Neural cell (in vitro differentiated cells): ENCODE data around the gene TXNRD1. TPM values are rescaled to one million over a fixed set of nuclear protein-coding genes. Genes with fewer than 3 reads are reported as not detected.

Experiments used
- H2AFZ ChIP-seq: fragments of 200-600, 300-800 bp; sonication (generic), shearing (Covaris generic); 2 replicates; pipeline ENCODE4 v1.6.0; 2014; ENCODE audit warnings: low read depth, mild to moderate bottlenecking, antibody characterized with exemption, low read length, moderate library complexity
- H3F3A ChIP-seq: fragments of 200-600 bp; shearing (Covaris generic); 2 replicates; pipeline ENCODE4 v1.6.1; 2016; ENCODE audit warnings: mild to moderate bottlenecking, moderate library complexity, mixed read lengths, antibody characterized with exemption, low read length; ENCODE audit not compliant: insufficient read depth, poor library complexity, severe bottlenecking
- H3K27ac ChIP-seq: fragments of 200-600, 300-800 bp; sonication (generic), shearing (Covaris generic); 2 replicates; pipeline ENCODE4 v1.5.1; 2014; ENCODE audit warnings: mild to moderate bottlenecking, low read length, moderate library complexity
- H3K27me3 ChIP-seq: fragments of 300-800, 200-600 bp; sonication (generic), shearing (Covaris generic); 2 replicates; pipeline ENCODE4 v1.6.0; 2014; ENCODE audit warnings: mild to moderate bottlenecking, low read depth, low read length, moderate library complexity; ENCODE audit not compliant: insufficient read depth
- H3K36me3 ChIP-seq: fragments of 300-800, 200-600 bp; sonication (generic), shearing (Covaris generic); 2 replicates; pipeline ENCODE4 v1.5.1; 2014; ENCODE audit warnings: mild to moderate bottlenecking, antibody characterized with exemption, low read length, moderate library complexity; ENCODE audit not compliant: insufficient read depth
- H3K4me2 ChIP-seq: fragments of 300-800, 200-600 bp; sonication (generic), shearing (Covaris generic); 2 replicates; pipeline ENCODE4 v1.6.0; 2014; ENCODE audit warnings: mild to moderate bottlenecking, low read length
- H3K4me3 ChIP-seq: fragments of 300-800, 200-600 bp; sonication (generic), shearing (Covaris generic); 2 replicates; pipeline ENCODE4 v1.5.1; 2014; ENCODE audit warnings: mild to moderate bottlenecking, low read length, moderate library complexity
- H3K79me2 ChIP-seq: fragments of 200-600 bp; shearing (Covaris generic); replicated peaks from 2 replicates; pipeline ENCODE4 v1.6.0; 2014; ENCODE audit warnings: mild to moderate bottlenecking, low read length, moderate library complexity; ENCODE audit not compliant: insufficient read depth
- H3K9ac ChIP-seq: fragments of 300-800, 200-600 bp; sonication (generic), shearing (Covaris generic); 2 replicates; pipeline ENCODE4 v1.6.1; 2016; ENCODE audit warnings: mild to moderate bottlenecking, low read length, mixed read lengths
- H3K9me2 ChIP-seq: fragments of 200-600 bp; shearing (Covaris generic); 2 replicates; pipeline ENCODE4 v1.6.1; 2016; ENCODE audit warnings: mild to moderate bottlenecking, low read length, mixed read lengths; ENCODE audit not compliant: insufficient read depth
- H3K9me3 ChIP-seq: fragments of 200-600, 300-800 bp; sonication (generic), shearing (Covaris generic); 2 replicates; pipeline ENCODE4 v1.6.1; 2016; ENCODE audit warnings: mild to moderate bottlenecking, mixed run types, low read length, moderate library complexity, mixed read lengths
- H4K20me1 ChIP-seq: fragments of 200-600 bp; shearing (Covaris generic); 2 replicates; pipeline ENCODE4 v1.6.1; 2016; ENCODE audit warnings: mild to moderate bottlenecking, mixed run types; ENCODE audit not compliant: insufficient read depth
- EP300 ChIP-seq: fragments of 450-650 bp; conservative IDR thresholded peaks from 2 replicates; pipeline ENCODE4 v1.6.1; 2014; ENCODE audit warnings: antibody characterized with exemption, mild to moderate bottlenecking, moderate library complexity; ENCODE audit not compliant: poor library complexity, severe bottlenecking
- EZH2 ChIP-seq: fragments of 200-600, 300-800 bp; shearing (Covaris generic), sonication (generic); IDR thresholded peaks from 2 replicates; pipeline ENCODE4 v1.6.1; 2014; ENCODE audit warnings: antibody characterized with exemption, low read length, borderline replicate concordance, mild to moderate bottlenecking; ENCODE audit not compliant: insufficient read depth, poor library complexity, severe bottlenecking
- MXI1 ChIP-seq: fragments of 450-650 bp; conservative IDR thresholded peaks from 2 replicates; pipeline ENCODE4 v1.6.1; 2014; ENCODE audit warnings: antibody characterized with exemption, mild to moderate bottlenecking; ENCODE audit not compliant: poor library complexity, severe bottlenecking
- POLR2AphosphoS5 ChIP-seq: IDR thresholded peaks from 2 replicates; pipeline ENCODE4 v1.6.1; 2012
- RAD21 ChIP-seq: fragments of 450-650 bp; conservative IDR thresholded peaks from 2 replicates; pipeline ENCODE4 v1.6.1; 2014; ENCODE audit warnings: antibody characterized with exemption, mild to moderate bottlenecking, moderate library complexity
- REST ChIP-seq: IDR thresholded peaks from 2 replicates; pipeline ENCODE4 v1.6.1; 2012; ENCODE audit warnings: borderline replicate concordance
- SMC3 ChIP-seq: fragments of 450-650 bp; conservative IDR thresholded peaks from 2 replicates; pipeline ENCODE4 v1.6.1; 2014; ENCODE audit warnings: antibody characterized with exemption, mild to moderate bottlenecking, moderate library complexity; ENCODE audit not compliant: poor library complexity
- TAF1 ChIP-seq: IDR thresholded peaks from 2 replicates; pipeline ENCODE4 v1.6.1; 2012; ENCODE audit warnings: low read depth
- polyA plus RNA-seq: library from polyadenylated mRNA; depleted of rRNA; stranded (reverse); fragments of >200 nt; gene quantifications from 2 replicates; pipeline ENCODE4 v1.2.3, GENCODE V29; 2014
- TF ChIP-seq, protein P1 (sequence below): fragments of 450-650 bp; IDR thresholded peaks from 2 replicates; pipeline ENCODE4 v1.5.1; 2014; ENCODE audit warnings: antibody characterized with exemption, mild to moderate bottlenecking, moderate library complexity; ENCODE audit not compliant: poor library complexity, severe bottlenecking

Gene TXNRD1
- polyA plus RNA-seq, 1 donor from 2014 or later = 59.6 TPM

GRCh38 chr12:104232609-104233280 lies 17.2 kb downstream of the TXNRD1 start:
- Histone ChIP-seq H3K27ac (no peak overlapping the region), H3K4me3 (no peak overlapping the region), H2AFZ (no peak overlapping the region)

DNA sequence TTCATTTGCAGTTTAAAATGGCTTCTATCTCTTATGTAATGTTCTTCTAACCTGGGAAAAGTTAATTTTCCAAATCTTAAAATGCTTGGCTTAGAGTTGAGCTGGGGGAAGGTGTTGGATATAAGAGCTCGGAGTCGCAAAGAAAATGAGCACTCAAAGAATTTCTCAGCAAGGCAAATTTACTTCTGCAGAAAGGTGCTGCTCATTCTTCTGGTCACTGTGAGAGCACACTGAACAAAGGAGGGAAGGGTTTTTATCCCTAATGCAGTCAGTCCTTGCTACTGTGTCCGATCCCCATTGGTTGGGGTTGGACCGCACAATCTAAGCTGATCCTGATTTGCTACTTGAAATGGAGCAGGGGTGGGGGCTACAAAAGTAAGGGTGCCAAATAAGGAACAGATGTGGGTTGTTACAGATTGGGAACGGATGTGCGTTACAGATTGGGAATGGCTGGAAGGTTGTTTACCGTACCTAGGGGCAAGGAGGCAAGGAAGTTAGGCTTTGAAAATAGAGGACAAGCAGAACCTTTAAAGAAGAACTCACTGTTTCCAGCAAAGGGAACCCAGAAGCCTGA lies 19.4 kb downstream of the TXNRD1 start:
- no peak overlapping the region for H3K4me3 ChIP-seq
- no peak overlapping the region for H3K9ac ChIP-seq
- H3F3A ChIP-seq = no peaks in the 10 kb centered on the region
- H3K27me3 ChIP-seq = no peaks in the 10 kb centered on the region
- H3K9me3 ChIP-seq = no peaks in the 10 kb centered on the region
- TF ChIP-seq, protein P1, sequence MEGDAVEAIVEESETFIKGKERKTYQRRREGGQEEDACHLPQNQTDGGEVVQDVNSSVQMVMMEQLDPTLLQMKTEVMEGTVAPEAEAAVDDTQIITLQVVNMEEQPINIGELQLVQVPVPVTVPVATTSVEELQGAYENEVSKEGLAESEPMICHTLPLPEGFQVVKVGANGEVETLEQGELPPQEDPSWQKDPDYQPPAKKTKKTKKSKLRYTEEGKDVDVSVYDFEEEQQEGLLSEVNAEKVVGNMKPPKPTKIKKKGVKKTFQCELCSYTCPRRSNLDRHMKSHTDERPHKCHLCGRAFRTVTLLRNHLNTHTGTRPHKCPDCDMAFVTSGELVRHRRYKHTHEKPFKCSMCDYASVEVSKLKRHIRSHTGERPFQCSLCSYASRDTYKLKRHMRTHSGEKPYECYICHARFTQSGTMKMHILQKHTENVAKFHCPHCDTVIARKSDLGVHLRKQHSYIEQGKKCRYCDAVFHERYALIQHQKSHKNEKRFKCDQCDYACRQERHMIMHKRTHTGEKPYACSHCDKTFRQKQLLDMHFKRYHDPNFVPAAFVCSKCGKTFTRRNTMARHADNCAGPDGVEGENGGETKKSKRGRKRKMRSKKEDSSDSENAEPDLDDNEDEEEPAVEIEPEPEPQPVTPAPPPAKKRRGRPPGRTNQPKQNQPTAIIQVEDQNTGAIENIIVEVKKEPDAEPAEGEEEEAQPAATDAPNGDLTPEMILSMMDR = no peak
- no peak for TF ChIP-seq TAF1
- TF ChIP-seq EZH2 = no peak
- no peak for TF ChIP-seq POLR2AphosphoS5
- TF ChIP-seq REST = no peak
- TF ChIP-seq MXI1 = no peak
- no peak for TF ChIP-seq SMC3
- TF ChIP-seq RAD21 = no peak
- TF ChIP-seq EP300 = no peak
- H3K79me2 ChIP-seq = no peaks in the 10 kb centered on the region
- no peak overlapping the region for H2AFZ ChIP-seq
- H4K20me1 ChIP-seq = no peaks in the 10 kb centered on the region
- H3K9me2 ChIP-seq = no peaks in the 10 kb centered on the region
- H3K27ac ChIP-seq = no peak overlapping the region
- no peak overlapping the region for H3K4me2 ChIP-seq
- no peaks in the 10 kb centered on the region for H3K36me3 ChIP-seq

More at GRCh38 chr12:104232609-104233280, 17.2 kb downstream of the TXNRD1 start:
- Histone ChIP-seq H3K4me2 (no peak overlapping the region), H3K27me3 (no peaks in the 10 kb centered on the region), H3K9me2 (no peaks in the 10 kb centered on the region), H3K36me3 (no peaks in the 10 kb centered on the region), H3F3A (no peaks in the 10 kb centered on the region), H3K9me3 (no peaks in the 10 kb centered on the region), H3K9ac (no peak overlapping the region), H4K20me1 (no peaks in the 10 kb centered on the region), H3K79me2 (no peaks in the 10 kb centered on the region)
- TF ChIP-seq RAD21 = no peak
